Urothelium cell line (cell line): ENCODE measurements around the gene NEDD4.
"Not testable (repeated sequence)": the region's sequence is repeated elsewhere in the genome, so short reads cannot be mapped to it uniquely, and the experiment has no call there.

ENCODE experiments used
- DNase-seq: peaks from one replicate; pipeline ENCODE4 v3.0.0; 2011; ENCODE audit warnings: low spot score, mixed read lengths
- FAIRE-seq: peaks from 2 replicates; lab custom pipeline; 2011; peaks lifted over from hg19 to GRCh38; lab: Jason Lieb, UNC

NEDD4 gene

DNA sequence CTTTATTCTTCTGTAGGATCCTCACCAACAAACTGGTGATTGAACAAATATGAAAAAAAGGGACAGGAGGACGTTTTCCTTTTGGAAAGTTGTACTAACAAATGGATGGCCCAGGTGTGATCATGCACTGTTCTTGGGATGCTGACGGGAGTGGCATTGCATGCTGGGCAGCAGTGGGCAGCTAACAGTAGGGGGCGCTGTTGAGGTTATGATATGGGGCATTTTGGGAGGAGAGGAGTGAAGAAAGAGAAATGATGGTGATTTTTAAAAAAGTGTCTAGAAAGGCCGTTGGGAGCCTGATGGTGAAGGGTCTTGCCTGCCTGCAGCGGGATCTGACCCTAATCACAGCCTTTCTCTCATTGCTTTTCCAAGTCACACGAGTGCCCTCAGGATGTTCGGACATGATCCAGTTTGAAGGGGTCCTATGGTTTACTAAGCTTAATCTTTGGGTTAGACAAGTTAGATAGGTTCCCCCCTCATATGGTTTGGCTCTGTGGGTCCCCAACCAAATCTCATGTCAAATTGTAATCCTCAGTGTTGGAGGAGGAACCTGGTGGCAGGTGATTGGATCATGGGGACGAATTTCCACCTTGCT, 204.2 kb downstream of the NEDD4 start:
- FAIRE-seq: no peak
- DNase-seq: no peak

DNA sequence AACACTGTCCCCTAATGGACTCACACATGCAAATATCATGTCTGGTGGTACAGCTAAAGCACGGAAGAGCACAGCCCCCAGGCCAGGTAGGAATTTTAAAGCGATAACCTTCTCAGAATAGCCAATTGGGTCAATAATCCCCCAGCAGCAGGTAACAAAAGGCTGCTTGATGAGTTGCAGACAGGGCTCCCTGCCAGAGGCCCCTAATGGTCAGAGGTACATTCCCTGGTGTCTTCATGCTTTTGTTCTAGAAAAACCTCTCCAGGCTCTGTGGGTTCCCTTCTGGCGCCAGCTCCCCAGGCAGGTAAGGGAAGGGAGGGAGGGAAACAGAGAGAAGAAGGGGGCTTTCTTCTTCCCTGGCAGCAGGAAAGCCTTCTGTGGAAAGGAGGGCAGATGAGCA, 207.1 kb downstream of the NEDD4 start:
- FAIRE-seq (no peak), DNase-seq (no peak)

DNA sequence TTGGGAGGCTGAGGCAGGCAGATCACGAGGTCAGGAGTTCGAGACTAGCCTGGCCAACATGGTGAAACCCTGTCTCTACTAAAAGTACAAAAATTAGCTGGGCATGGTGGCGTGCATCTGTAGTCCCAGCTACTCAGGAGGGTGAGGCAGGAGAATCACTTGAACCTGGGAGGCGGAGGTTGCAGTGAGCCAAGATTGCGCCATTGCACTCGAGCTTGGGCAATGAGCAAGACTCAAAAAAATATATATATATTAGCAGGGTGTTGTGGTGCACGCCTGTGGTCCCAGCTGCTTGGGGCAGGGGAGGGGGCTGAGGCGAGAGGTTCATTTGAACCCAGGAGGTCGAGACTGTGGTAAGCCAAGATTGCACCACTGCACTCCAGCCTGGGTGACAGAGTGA, 207.8 kb downstream of the NEDD4 start:
- FAIRE-seq, DNase-seq: not testable (repeated sequence)

DNA sequence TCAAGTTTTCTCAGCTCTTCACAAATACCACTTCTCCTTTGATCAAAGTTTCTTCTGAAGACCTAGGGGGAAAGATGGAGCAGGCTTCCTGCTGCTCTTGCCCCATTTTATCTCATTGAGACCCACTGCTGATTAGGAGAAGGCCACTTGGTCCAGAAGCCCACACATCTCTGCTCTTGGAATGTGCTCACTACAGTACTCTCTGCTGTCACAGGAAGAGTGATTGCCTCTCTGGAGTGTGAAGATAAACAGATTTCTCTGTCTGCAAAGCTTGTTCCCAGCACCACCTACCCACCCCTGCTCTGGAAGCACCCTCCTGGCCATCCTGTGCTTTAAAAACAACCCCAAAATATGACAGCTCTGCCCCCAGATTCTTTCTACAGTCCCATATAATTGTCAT, 209.1 kb downstream of the NEDD4 start:
- DNase-seq (no peak), FAIRE-seq (no peak)

DNA sequence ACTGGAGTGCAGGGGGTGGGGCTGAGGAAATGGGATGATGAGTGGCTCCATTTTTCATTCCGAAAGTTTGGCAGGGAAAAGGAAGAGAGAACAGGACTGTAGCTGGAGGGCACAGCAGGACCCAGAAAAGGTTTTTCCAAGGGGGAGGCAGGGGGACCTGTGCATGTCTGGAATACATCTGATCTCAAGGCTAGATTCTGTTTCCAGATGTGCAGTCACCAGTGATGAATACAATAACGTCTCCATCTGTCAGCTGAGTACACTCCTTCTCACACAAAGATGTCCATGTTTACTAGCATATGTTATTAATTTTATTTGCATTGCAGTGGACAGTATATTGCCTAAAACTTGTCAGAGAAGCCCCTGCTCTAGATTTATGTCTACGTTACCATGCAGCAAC, 210.5 kb downstream of the NEDD4 start:
- FAIRE-seq (no peak), DNase-seq (no peak)

DNA sequence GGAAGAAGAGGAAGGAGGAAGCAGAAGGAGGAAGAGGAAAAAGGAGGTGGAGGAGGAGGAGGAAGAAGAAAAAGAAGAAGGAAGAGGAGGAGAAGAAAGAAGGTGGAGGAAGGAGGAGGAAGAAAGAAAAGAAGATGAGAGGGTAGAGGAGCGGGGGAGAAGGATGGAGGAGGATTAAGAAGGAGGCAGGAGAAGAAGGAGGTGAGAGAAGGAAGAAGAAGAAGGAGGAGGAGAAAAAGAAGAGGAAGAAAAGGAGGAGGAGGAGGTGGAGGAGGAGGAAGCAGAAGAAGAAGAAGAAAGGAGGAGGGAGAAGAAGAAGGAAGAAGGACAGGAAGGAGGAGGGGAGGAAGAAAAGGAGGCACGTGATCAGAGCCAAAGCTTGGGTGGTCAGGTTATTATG, 213.1 kb downstream of the NEDD4 start:
- FAIRE-seq (no peak), DNase-seq (no peak)

DNA sequence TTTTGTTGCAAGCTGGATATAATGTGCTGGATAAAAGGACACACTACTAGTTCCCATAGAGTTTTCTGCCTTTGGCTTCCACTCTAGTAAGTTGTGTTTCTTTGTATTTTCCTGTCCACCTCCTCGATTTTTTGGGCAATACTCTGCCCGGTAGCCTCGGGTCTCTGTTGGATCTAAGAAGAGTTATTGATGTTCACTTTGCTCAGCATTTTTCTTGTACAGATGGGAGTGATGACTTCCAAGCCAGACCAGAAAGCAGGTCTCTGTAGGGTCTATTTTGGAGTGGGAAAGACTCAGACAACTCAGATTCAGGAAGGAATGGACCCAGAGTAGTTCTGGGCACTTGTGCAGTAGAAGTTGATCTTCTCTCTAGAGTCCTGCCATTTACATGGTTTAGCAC, 214.5 kb downstream of the NEDD4 start:
- no peak for FAIRE-seq

More for the DNA sequence above, 214.5 kb downstream of the NEDD4 start:
- no peak for DNase-seq
